GM18511 (cell line): ENCODE results near the gene TBXT.

Experiments used
- ATAC-seq: cut with Tn5 transposase; IDR thresholded peaks from one replicate; pipeline ENCODE4 v1.9.1; 2021; ENCODE audit warnings: mild to moderate bottlenecking, moderate library complexity; ENCODE audit not compliant: unreplicated experiment

TBXT gene

GRCh38 chr6:166119116-166119911, 48.3 kb downstream of the TBXT start:
- ATAC-seq = no peak

GRCh38 chr6:166115609-166116008, 52.0 kb downstream of the TBXT start:
- no peak for ATAC-seq

GRCh38 chr6:166112580-166112979, 55.1 kb downstream of the TBXT start:
- ATAC-seq = no peak

- ATAC-seq = peak; percentile 49
These were observed 58.0 kb downstream of the TBXT start for GRCh38 chr6:166109608-166110007.
